ENCODE results near the gene CCDC183.
"Not testable (repeated sequence)": the region's sequence is repeated elsewhere in the genome, so short reads cannot be mapped to it uniquely, and the experiment has no call there.

Gene CCDC183

GRCh38 chr9:136840140-136840876 is 44.2 kb downstream of the CCDC183 start:
- DNase-seq = no peak

GRCh38 chr9:136840877-136841645 is 44.9 kb downstream of the CCDC183 start:
- no peak for DNase-seq

GRCh38 chr9:136841646-136842379 is 45.7 kb downstream of the CCDC183 start:
- not testable (repeated sequence) for DNase-seq

- DNase-seq = peak; percentile 83 to 85
Measured at GRCh38 chr9:136842380-136842948, 46.3 kb downstream of the CCDC183 start, which contains the start of gene AJM1. AJM1 (plus strand) TSS chr9:136842478; CDS start chr9:136844415, 1,937 bp downstream.

- DNase-seq = not testable (repeated sequence)
Measured at GRCh38 chr9:136843159-136843800, 47.1 kb downstream of the CCDC183 start.

GRCh38 chr9:136843801-136844740 is 47.9 kb downstream of the CCDC183 start:
- DNase-seq = peak; percentile 73 to 80

- no peak for DNase-seq
Measured at GRCh38 chr9:136844761-136845464, 48.8 kb downstream of the CCDC183 start.

- no peak for DNase-seq
Measured at GRCh38 chr9:136845465-136846260, 49.5 kb downstream of the CCDC183 start.

GRCh38 chr9:136846376-136847087 is 50.4 kb downstream of the CCDC183 start:
- no peak for DNase-seq

GRCh38 chr9:136847088-136847825 is 51.1 kb downstream of the CCDC183 start:
- peak; percentile 37 to 45 for DNase-seq

GRCh38 chr9:136847826-136848392 is 51.8 kb downstream of the CCDC183 start:
- peak; percentile 90 to 93 for DNase-seq

GRCh38 chr9:136848393-136849037 is 52.4 kb downstream of the CCDC183 start:
- DNase-seq = peak; percentile 48 to 57

GRCh38 chr9:136849038-136849959 is 53.2 kb downstream of the CCDC183 start, which contains the start of gene PHPT1:
PHPT1 (plus strand) TSS chr9:136849409; CDS start chr9:136849431, 22 bp downstream.
- DNase-seq = peak; percentile 96 to 97

- DNase-seq = no peak
Measured at GRCh38 chr9:136849960-136850865, 54.1 kb downstream of the CCDC183 start.
